SK-N-SH (cell line): Measurements from ENCODE around the gene BFSP2. TPM values are rescaled to one million over a fixed set of nuclear protein-coding genes. Genes with fewer than 3 reads are reported as not detected.

Experiments
- CTCF ChIA-PET: fragments of 300-600, 350-600 bp; formaldehyde crosslinking; extraction: SDS; loops from one replicate; lab custom pipeline; 2021; lab: Yijun Ruan, JAX
- POLR2A ChIA-PET: fragments of 350-600 bp; sonication (Branson Sonifier 250); formaldehyde crosslinking; extraction: SDS; loops from one replicate; lab custom pipeline; 2020; ENCODE audit warnings: antibody characterized with exemption, inconsistent platforms; lab: Yijun Ruan, JAX
- DNase-seq: peaks from one replicate; pipeline ENCODE4 v3.0.0; 2012
- H2AFZ ChIP-seq: fragments of 200-600 bp; sonication (generic); 2 replicates; pipeline ENCODE4 v1.8.1; 2016; ENCODE audit warnings: antibody characterized with exemption, mild to moderate bottlenecking, low read depth
- H3F3A ChIP-seq: fragments of 200-600 bp; sonication (generic); replicated peaks from 2 replicates; pipeline ENCODE3; 2016; ENCODE audit warnings: antibody characterized with exemption, mild to moderate bottlenecking; ENCODE audit not compliant: insufficient read depth
- H3K27ac ChIP-seq, 2 experiments: fragments of 200-500 bp in 1 of 2; fragments of 200-600 bp in 1 of 2; sonication (Bioruptor generic) in 1 of 2; sonication (generic), shearing (Covaris generic) in 1 of 2; 2 replicates each; pipeline versions ENCODE4 v1.5.1 to v1.6.1; 2014 to 2016; ENCODE audit warnings: low read depth in 2 of 2, inconsistent platforms in 1 of 2, low read length in 1 of 2, mild to moderate bottlenecking in 1 of 2, mixed read lengths in 1 of 2
- H3K27me3 ChIP-seq: fragments of 200-600 bp; sonication (generic), shearing (Covaris generic); 2 replicates; pipeline ENCODE4 v1.6.1; 2016; ENCODE audit warnings: mixed run types; ENCODE audit not compliant: insufficient read depth
- H3K36me3 ChIP-seq, 2 experiments: fragments of 200-500 bp in 1 of 2; fragments of 200-600 bp in 1 of 2; sonication (Bioruptor generic) in 1 of 2; sonication (generic) in 1 of 2; replicated peaks in 1 of 2; 2 replicates each; pipeline versions ENCODE3 to v1.5.1; 2014 to 2016; ENCODE audit warnings: low read length in 1 of 2, mild to moderate bottlenecking in 1 of 2; ENCODE audit not compliant: insufficient read depth in 2 of 2, control insufficient read depth in 1 of 2
- H3K4me1 ChIP-seq, 2 experiments: fragments of 200-500 bp in 1 of 2; fragments of 200-600 bp in 1 of 2; sonication (Bioruptor generic) in 1 of 2; sonication (generic), shearing (Covaris generic) in 1 of 2; 2 replicates each; pipeline versions ENCODE4 v1.5.1 to v1.6.1; 2014 to 2016; ENCODE audit warnings: low read depth in 1 of 2, low read length in 1 of 2, mixed run types in 1 of 2; ENCODE audit not compliant: insufficient read depth in 2 of 2, control insufficient read depth in 1 of 2
- H3K4me2 ChIP-seq: fragments of 200-600 bp; sonication (generic), shearing (Covaris generic); 2 replicates; pipeline ENCODE4 v1.6.1; 2017; ENCODE audit warnings: mixed run types
- H3K4me3 ChIP-seq, 2 experiments: fragments of 200-500 bp in 1 of 2; fragments of 200-600 bp in 1 of 2; sonication (Bioruptor generic) in 1 of 2; sonication (generic), shearing (Covaris generic) in 1 of 2; 2 replicates each; pipeline versions ENCODE4 v1.5.1 to v1.8.1; 2014 to 2016; ENCODE audit warnings: low read depth in 2 of 2, inconsistent platforms in 1 of 2, low read length in 1 of 2, mild to moderate bottlenecking in 1 of 2, mixed read lengths in 1 of 2, moderate library complexity in 1 of 2
- H3K79me2 ChIP-seq: fragments of 200-600 bp; sonication (generic); 2 replicates; pipeline ENCODE4 v1.8.1; 2017; ENCODE audit warnings: mild to moderate bottlenecking; ENCODE audit not compliant: insufficient read depth
- H3K9ac ChIP-seq: fragments of 200-600 bp; sonication (generic); 2 replicates; pipeline ENCODE4 v1.6.1; 2017; ENCODE audit warnings: mixed run types
- H3K9me2 ChIP-seq: fragments of 200-600 bp; sonication (generic); 2 replicates; pipeline ENCODE4 v1.6.1; 2017; ENCODE audit warnings: mixed run types
- H3K9me3 ChIP-seq: fragments of 200-600 bp; sonication (generic); 2 replicates; pipeline ENCODE4 v1.6.1; 2017; ENCODE audit warnings: mixed run types, mild to moderate bottlenecking, moderate library complexity
- H4K20me1 ChIP-seq: fragments of 200-600 bp; sonication (generic); 2 replicates; pipeline ENCODE4 v1.6.1; 2017; ENCODE audit warnings: mild to moderate bottlenecking, mixed run types; ENCODE audit not compliant: insufficient read depth
- ELF1 ChIP-seq: IDR thresholded peaks from 2 replicates; pipeline ENCODE4 v1.4.0; 2012
- EZH2phosphoT487 ChIP-seq: fragments of 200-600 bp; sonication (generic); IDR thresholded peaks from 2 replicates; pipeline ENCODE4 v1.6.1; 2017; ENCODE audit warnings: low read depth, mixed run types, mild to moderate bottlenecking, antibody characterized with exemption, moderate library complexity, borderline replicate concordance
- FOSL2 ChIP-seq: IDR thresholded peaks from 2 replicates; pipeline ENCODE4 v1.4.0; 2012; ENCODE audit warnings: low read depth, mild to moderate bottlenecking, moderate library complexity, borderline replicate concordance
- FOXJ3 ChIP-seq: sonication (generic); formaldehyde crosslinking; IDR thresholded peaks from 2 replicates; pipeline ENCODE4 v1.5.1; 2020; ENCODE audit warnings: mild to moderate bottlenecking, missing genetic modification reagents
- FOXM1 ChIP-seq: IDR thresholded peaks from 2 replicates; pipeline ENCODE4 v1.4.0; 2012; ENCODE audit warnings: low read depth, mild to moderate bottlenecking
- GATA2 ChIP-seq: sonication (generic); formaldehyde crosslinking; IDR thresholded peaks from 2 replicates; pipeline ENCODE4 v1.5.0; 2020; ENCODE audit warnings: mild to moderate bottlenecking, missing genetic modification reagents
- JUND ChIP-seq: IDR thresholded peaks from 2 replicates; pipeline ENCODE4 v1.4.0; 2012
- MXI1 ChIP-seq: IDR thresholded peaks from 2 replicates; pipeline ENCODE4 v1.6.1; 2012; ENCODE audit warnings: mild to moderate bottlenecking, low read depth, low read length, improper control_type of control experiment
- NRF1 ChIP-seq: IDR thresholded peaks from 2 replicates; pipeline ENCODE4 v1.6.1; 2012; ENCODE audit warnings: low read depth, mild to moderate bottlenecking, low read length
- POLR2AphosphoS5 ChIP-seq: IDR thresholded peaks from 2 replicates; pipeline ENCODE4 v1.6.1; 2012; ENCODE audit warnings: low read depth, low read length
- RAD21 ChIP-seq: IDR thresholded peaks from 2 replicates; pipeline ENCODE4 v1.6.1; 2012; ENCODE audit warnings: mild to moderate bottlenecking, low read length
- RCOR1 ChIP-seq: fragments of 150-350 bp; IDR thresholded peaks from 2 replicates; pipeline ENCODE4 v1.6.1; 2017; ENCODE audit warnings: antibody characterized with exemption, low read length
- RFX5 ChIP-seq: IDR thresholded peaks from 2 replicates; pipeline ENCODE4 v1.6.1; 2012; ENCODE audit warnings: mild to moderate bottlenecking, improper control_type of control experiment, low read length
- SIN3A ChIP-seq: IDR thresholded peaks from 2 replicates; pipeline ENCODE4 v1.6.1; 2012; ENCODE audit warnings: low read depth, mild to moderate bottlenecking, low read length, moderate library complexity, borderline replicate concordance
- TCF12 ChIP-seq: IDR thresholded peaks from 2 replicates; pipeline ENCODE4 v1.4.0; 2012
- TEAD4 ChIP-seq: IDR thresholded peaks from 2 replicates; pipeline ENCODE4 v1.4.0; 2012; ENCODE audit warnings: mild to moderate bottlenecking, borderline replicate concordance; ENCODE audit not compliant: insufficient read depth
- WGBS: methylation state at CpG from one replicate; pipeline ENCODE4 v1.1.6; 2017; ENCODE audit warnings: low lambda C conversion rate; 5-methylcytosine and 5-hydroxymethylcytosine counted together
- polyA plus RNA-seq, 3 experiments: library from polyadenylated mRNA; depleted of rRNA; stranded (reverse); fragments of >200 nt; gene quantifications; 2 replicates each; pipeline ENCODE4 v1.2.3, GENCODE V29; 2012
- TF ChIP-seq, protein P1 (sequence below): fragments of 150-350 bp; IDR thresholded peaks from 2 replicates; pipeline ENCODE4 v1.6.1; 2017; ENCODE audit warnings: antibody characterized with exemption, low read length, low read depth, borderline replicate concordance
- TF ChIP-seq, protein P2 (sequence below): IDR thresholded peaks from 2 replicates; pipeline ENCODE4 v1.4.0; 2012; ENCODE audit warnings: low read depth, borderline replicate concordance
- TF ChIP-seq, protein P3 (sequence below): IDR thresholded peaks from 2 replicates; pipeline ENCODE4 v1.4.0; 2012; ENCODE audit warnings: low read depth, borderline replicate concordance

The BFSP2 gene
- polyA plus RNA-seq, 1 of the 3 experiments (the other 2 are of a cell fraction) = not detected

DNA sequence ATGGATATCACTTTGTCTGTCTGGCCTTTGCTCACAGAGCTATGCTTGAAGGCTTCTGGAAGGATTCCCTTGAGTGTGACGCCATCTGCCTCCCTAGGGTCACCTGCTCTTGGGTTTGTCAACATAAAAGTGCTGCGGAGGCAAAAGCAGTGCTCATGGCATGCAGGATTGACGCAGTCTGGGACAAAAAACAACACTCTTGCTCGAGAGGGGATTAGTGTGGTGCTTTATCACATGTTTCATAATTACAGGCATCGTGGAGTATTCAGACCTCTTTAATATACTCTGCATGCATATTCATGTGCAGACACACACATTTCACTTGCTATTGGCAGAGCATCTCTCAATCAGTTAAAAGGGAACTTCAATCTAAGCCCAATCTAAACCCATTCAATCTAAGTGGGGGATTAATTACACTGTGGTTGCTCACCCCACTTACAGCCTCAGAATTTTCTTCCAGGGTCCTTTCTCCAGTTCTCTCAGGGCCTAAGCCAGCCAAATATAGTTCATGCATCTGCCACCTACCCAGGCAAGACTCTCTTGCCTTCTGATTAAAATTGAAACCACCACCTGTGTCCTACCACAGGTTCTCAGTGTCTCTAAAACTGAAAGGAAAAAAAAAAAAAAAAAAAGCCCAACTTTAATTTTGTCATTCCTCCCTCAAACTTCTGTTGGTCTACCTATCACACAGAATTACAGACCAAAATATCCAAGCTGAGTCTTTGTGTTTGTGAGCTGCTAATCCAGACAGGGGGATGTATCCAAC is 75.6 kb downstream of the BFSP2 start:
- H3K4me3 ChIP-seq = no peak overlapping the region
- H3K79me2 ChIP-seq = no peaks in the 10 kb centered on the region
- no peak overlapping the region for H2AFZ ChIP-seq
- H3F3A ChIP-seq = no peaks in the 10 kb centered on the region
- H3K9ac ChIP-seq = no peak overlapping the region
- DNase-seq = no peak
- H4K20me1 ChIP-seq = no peaks in the 10 kb centered on the region
- no peaks in the 10 kb centered on the region for H3K9me2 ChIP-seq
- ChIA-PET CTCF (interaction anchor here (1.3 kb wide), 1 partner anchor 11 kb away, joined by 3 read pairs; no protein-coding TSS in a partner anchor), POLR2A (no interaction called here)
- H3K4me1 ChIP-seq = peaks cover 0 to 3% of the 10 kb centered on the region in 2 experiments; a peak in 1 of 4 replicates
- no peaks in the 10 kb centered on the region for H3K36me3 ChIP-seq
- H3K4me2 ChIP-seq = no peak overlapping the region
- no peaks in the 10 kb centered on the region for H3K27me3 ChIP-seq
- TF ChIP-seq MXI1 = no peak
- TF ChIP-seq TEAD4 = no peak
- TF ChIP-seq, protein P1, sequence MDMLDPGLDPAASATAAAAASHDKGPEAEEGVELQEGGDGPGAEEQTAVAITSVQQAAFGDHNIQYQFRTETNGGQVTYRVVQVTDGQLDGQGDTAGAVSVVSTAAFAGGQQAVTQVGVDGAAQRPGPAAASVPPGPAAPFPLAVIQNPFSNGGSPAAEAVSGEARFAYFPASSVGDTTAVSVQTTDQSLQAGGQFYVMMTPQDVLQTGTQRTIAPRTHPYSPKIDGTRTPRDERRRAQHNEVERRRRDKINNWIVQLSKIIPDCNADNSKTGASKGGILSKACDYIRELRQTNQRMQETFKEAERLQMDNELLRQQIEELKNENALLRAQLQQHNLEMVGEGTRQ = no peak
- TF ChIP-seq FOXM1 = no peak
- no peak for TF ChIP-seq ELF1
- TF ChIP-seq, protein P2, sequence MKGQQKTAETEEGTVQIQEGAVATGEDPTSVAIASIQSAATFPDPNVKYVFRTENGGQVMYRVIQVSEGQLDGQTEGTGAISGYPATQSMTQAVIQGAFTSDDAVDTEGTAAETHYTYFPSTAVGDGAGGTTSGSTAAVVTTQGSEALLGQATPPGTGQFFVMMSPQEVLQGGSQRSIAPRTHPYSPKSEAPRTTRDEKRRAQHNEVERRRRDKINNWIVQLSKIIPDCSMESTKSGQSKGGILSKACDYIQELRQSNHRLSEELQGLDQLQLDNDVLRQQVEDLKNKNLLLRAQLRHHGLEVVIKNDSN = no peak
- no peak for TF ChIP-seq FOXJ3 (CRISPR knock-in tag)
- TF ChIP-seq FOSL2 = no peak
- H3K9me3 ChIP-seq = no peaks in the 10 kb centered on the region
- H3K27ac ChIP-seq = no peak overlapping the region
- 71% methylated on average over 5 of the region's 5 CpGs for WGBS

GRCh38 chr3:133476971-133477375 is 77.1 kb downstream of the BFSP2 start:
- Histone ChIP-seq H3K36me3 (no peaks in the 10 kb centered on the region), H4K20me1 (no peaks in the 10 kb centered on the region), H3K79me2 (no peaks in the 10 kb centered on the region), H2AFZ (no peak overlapping the region), H3K9ac (no peak overlapping the region), H3K4me2 (no peak overlapping the region), H3K9me2 (no peaks in the 10 kb centered on the region), H3K4me1 (peaks cover 0 to 3% of the 10 kb centered on the region in 2 experiments; a peak in 1 of 4 replicates), H3K9me3 (no peaks in the 10 kb centered on the region), H3F3A (no peaks in the 10 kb centered on the region), H3K4me3 (no peak overlapping the region), H3K27me3 (no peaks in the 10 kb centered on the region), H3K27ac (no peak overlapping the region)
- no peak for DNase-seq
- ChIA-PET CTCF (no interaction called here), POLR2A (no interaction called here)
- 55% methylated on average over 6 of the region's 6 CpGs for WGBS
- TF ChIP-seq GATA2 (CRISPR knock-in tag) = no peak
- no peak for TF ChIP-seq JUND
- no peak for TF ChIP-seq EZH2phosphoT487
- no peak for TF ChIP-seq RFX5
- no peak for TF ChIP-seq MXI1
- TF ChIP-seq NRF1 = no peak
- no peak for TF ChIP-seq FOXJ3 (CRISPR knock-in tag)
- TF ChIP-seq, protein P1 = no peak
- no peak for TF ChIP-seq POLR2AphosphoS5
- TF ChIP-seq, protein P2 = no peak
- no peak for TF ChIP-seq FOSL2
- TF ChIP-seq SIN3A = no peak
- no peak for TF ChIP-seq RCOR1
- TF ChIP-seq TCF12 = no peak
- TF ChIP-seq, protein P3, sequence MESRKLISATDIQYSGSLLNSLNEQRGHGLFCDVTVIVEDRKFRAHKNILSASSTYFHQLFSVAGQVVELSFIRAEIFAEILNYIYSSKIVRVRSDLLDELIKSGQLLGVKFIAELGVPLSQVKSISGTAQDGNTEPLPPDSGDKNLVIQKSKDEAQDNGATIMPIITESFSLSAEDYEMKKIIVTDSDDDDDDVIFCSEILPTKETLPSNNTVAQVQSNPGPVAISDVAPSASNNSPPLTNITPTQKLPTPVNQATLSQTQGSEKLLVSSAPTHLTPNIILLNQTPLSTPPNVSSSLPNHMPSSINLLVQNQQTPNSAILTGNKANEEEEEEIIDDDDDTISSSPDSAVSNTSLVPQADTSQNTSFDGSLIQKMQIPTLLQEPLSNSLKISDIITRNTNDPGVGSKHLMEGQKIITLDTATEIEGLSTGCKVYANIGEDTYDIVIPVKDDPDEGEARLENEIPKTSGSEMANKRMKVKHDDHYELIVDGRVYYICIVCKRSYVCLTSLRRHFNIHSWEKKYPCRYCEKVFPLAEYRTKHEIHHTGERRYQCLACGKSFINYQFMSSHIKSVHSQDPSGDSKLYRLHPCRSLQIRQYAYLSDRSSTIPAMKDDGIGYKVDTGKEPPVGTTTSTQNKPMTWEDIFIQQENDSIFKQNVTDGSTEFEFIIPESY = no peak
- no peak for TF ChIP-seq RAD21
